Measurements from ENCODE around the gene CEP78.

Gene CEP78

GRCh38 chr9:78261403-78262001, 25.6 kb downstream of the CEP78 start:
- DNase-seq (ENCODE audit: low spot score), result peak; percentile 35
- peak; percentile 57 for TF ChIP-seq CTCF (IDR thresholded peaks at IDR 0.05; ENCODE audit: extremely low read depth, insufficient read depth, missing control alignments)
- in situ Hi-C loops (cut with MboI; ENCODE audit: low pct_unique_long_range_greater_than_20kb, low sequenced_read_pairs, unreplicated experiment), result loop anchor here (25.0 kb wide), 1 partner anchor 101 kb away; no protein-coding TSS in a partner anchor

- in situ Hi-C loops (cut with MboI; ENCODE audit: low pct_unique_long_range_greater_than_20kb, low sequenced_read_pairs, unreplicated experiment), result loop anchor here (25.0 kb wide), 1 partner anchor 100 kb away; no protein-coding TSS in a partner anchor
- no peak for DNase-seq (ENCODE audit: low spot score)
- TF ChIP-seq CTCF (IDR thresholded peaks at IDR 0.05; ENCODE audit: extremely low read depth, insufficient read depth, missing control alignments), result no peak
These were observed 26.8 kb downstream of the CEP78 start for GRCh38 chr9:78262655-78263054.

- in situ Hi-C loops (cut with MboI; ENCODE audit: low pct_unique_long_range_greater_than_20kb, low sequenced_read_pairs, unreplicated experiment), result loop anchor here (25.0 kb wide), 1 partner anchor 94 kb away; no protein-coding TSS in a partner anchor
- DNase-seq (ENCODE audit: low spot score), result no peak
- TF ChIP-seq CTCF (IDR thresholded peaks at IDR 0.05; ENCODE audit: extremely low read depth, insufficient read depth, missing control alignments), result no peak
These were observed 32.0 kb downstream of the CEP78 start for GRCh38 chr9:78267889-78268288.

GRCh38 chr9:78269784-78270183, 33.9 kb downstream of the CEP78 start:
- DNase-seq (ENCODE audit: low spot score), result no peak
- in situ Hi-C loops (cut with MboI; ENCODE audit: low pct_unique_long_range_greater_than_20kb, low sequenced_read_pairs, unreplicated experiment), result loop anchor here (25.0 kb wide), 1 partner anchor 93 kb away; no protein-coding TSS in a partner anchor
- TF ChIP-seq CTCF (IDR thresholded peaks at IDR 0.05; ENCODE audit: extremely low read depth, insufficient read depth, missing control alignments), result no peak

- in situ Hi-C loops (cut with MboI; ENCODE audit: low pct_unique_long_range_greater_than_20kb, low sequenced_read_pairs, unreplicated experiment), result loop anchor here (25.0 kb wide), 1 partner anchor 90 kb away; no protein-coding TSS in a partner anchor
- DNase-seq (ENCODE audit: low spot score), result no peak
- TF ChIP-seq CTCF (IDR thresholded peaks at IDR 0.05; ENCODE audit: extremely low read depth, insufficient read depth, missing control alignments), result no peak
These were observed 36.4 kb downstream of the CEP78 start for GRCh38 chr9:78272307-78272706.

GRCh38 chr9:78273761-78274160, 37.9 kb downstream of the CEP78 start:
- DNase-seq (ENCODE audit: low spot score), result no peak
- in situ Hi-C loops (cut with MboI; ENCODE audit: low pct_unique_long_range_greater_than_20kb, low sequenced_read_pairs, unreplicated experiment), result loop anchor here (25.0 kb wide), 1 partner anchor 89 kb away; no protein-coding TSS in a partner anchor
- TF ChIP-seq CTCF (IDR thresholded peaks at IDR 0.05; ENCODE audit: extremely low read depth, insufficient read depth, missing control alignments), result no peak

Measured in GM13977 (cell line).